HEK293 (cell line): ENCODE data around the gene CYRIA.

Experiments used
- CTCF ChIA-PET: fragments of 350-600 bp; formaldehyde crosslinking; extraction: SDS; loops from one replicate; lab custom pipeline; 2021; ENCODE audit warnings: antibody characterized with exemption; lab: Yijun Ruan, JAX
- POLR2A ChIA-PET: fragments of 300-600 bp; formaldehyde crosslinking; extraction: SDS; loops from one replicate; lab custom pipeline; 2020; ENCODE audit warnings: antibody characterized with exemption, inconsistent platforms; lab: Yijun Ruan, JAX
- H3K27ac ChIP-seq: fragments of 200-500 bp; sonication (Bioruptor generic); 2 replicates; pipeline ENCODE4 v1.5.1; 2014; ENCODE audit warnings: low read depth, low read length, control low read depth, inconsistent platforms; ENCODE audit errors: extremely low read depth
- H3K36me3 ChIP-seq, 2 experiments: fragments of 200-500 bp in 1 of 2; sonication (Bioruptor generic) in 1 of 2; 1 replicate in 1 of 2; 2 replicates in 1 of 2; pipeline ENCODE4 v1.5.1; 2014 to 2017; ENCODE audit warnings: inconsistent platforms in 2 of 2, low read length in 2 of 2; ENCODE audit not compliant: control insufficient read depth in 2 of 2, insufficient read depth in 1 of 2
- H3K4me1 ChIP-seq: fragments of 200-500 bp; sonication (Bioruptor generic); 2 replicates; pipeline ENCODE4 v1.5.1; 2014; ENCODE audit warnings: mild to moderate bottlenecking, low read length, inconsistent platforms; ENCODE audit not compliant: control insufficient read depth, insufficient read depth
- H3K4me3 ChIP-seq: 2 replicates; pipeline ENCODE4 v1.5.1; 2011; ENCODE audit warnings: low read depth, mild to moderate bottlenecking, control low read depth, low read length, moderate library complexity
- H3K9me3 ChIP-seq: fragments of 200-500 bp; sonication (Bioruptor generic); 2 replicates; pipeline ENCODE4 v1.5.1; 2014; ENCODE audit warnings: low read depth, low read length, inconsistent platforms; ENCODE audit not compliant: control insufficient read depth, insufficient read depth
- GLI4 ChIP-seq: fragments of 450-650 bp; formaldehyde crosslinking; IDR thresholded peaks from 2 replicates; pipeline ENCODE4 v1.5.1; 2016; ENCODE audit warnings: missing biosample characterization, missing genetic modification characterization
- GLIS2 ChIP-seq: fragments of 450-650 bp; formaldehyde crosslinking; IDR thresholded peaks from 2 replicates; pipeline ENCODE4 v1.5.1; 2016; ENCODE audit warnings: missing biosample characterization, missing genetic modification characterization
- HOXC10 ChIP-seq: sonication (generic); formaldehyde crosslinking; IDR thresholded peaks from 2 replicates; pipeline ENCODE4 v1.8.1; 2023; ENCODE audit warnings: mild to moderate bottlenecking, missing genetic modification reagents
- OVOL3 ChIP-seq: fragments of 450-650 bp; formaldehyde crosslinking; IDR thresholded peaks from 2 replicates; pipeline ENCODE4 v1.5.1; 2016; ENCODE audit warnings: missing biosample characterization, missing genetic modification characterization
- PRDM1 ChIP-seq: fragments of 450-650 bp; formaldehyde crosslinking; IDR thresholded peaks from 2 replicates; pipeline ENCODE4; 2016; ENCODE audit warnings: missing biosample characterization, missing genetic modification characterization
- TCF7L2 ChIP-seq: IDR thresholded peaks from 2 replicates; pipeline ENCODE4 v1.6.1; 2011; ENCODE audit warnings: low read depth, mild to moderate bottlenecking, inconsistent platforms, low read length, moderate library complexity, borderline replicate concordance
- YY1 ChIP-seq: fragments of 450-650 bp; formaldehyde crosslinking; IDR thresholded peaks from 2 replicates; pipeline ENCODE4 v1.5.1; 2018; ENCODE audit warnings: missing biosample characterization, missing genetic modification characterization
- YY2 ChIP-seq: fragments of 450-650 bp; formaldehyde crosslinking; IDR thresholded peaks from 2 replicates; pipeline ENCODE4 v1.5.1; 2016; ENCODE audit warnings: missing biosample characterization, missing genetic modification characterization
- ZBTB21 ChIP-seq: fragments of 450-650 bp; formaldehyde crosslinking; IDR thresholded peaks from 2 replicates; pipeline ENCODE4 v1.5.1; 2017; ENCODE audit warnings: missing biosample characterization, missing genetic modification characterization
- ZNF112 ChIP-seq: fragments of 450-650 bp; formaldehyde crosslinking; IDR thresholded peaks from 2 replicates; pipeline ENCODE4 v1.5.0; 2017; ENCODE audit warnings: missing biosample characterization, missing genetic modification characterization
- ZNF140 ChIP-seq: fragments of 450-650 bp; formaldehyde crosslinking; IDR thresholded peaks from 2 replicates; pipeline ENCODE4 v1.5.1; 2016; ENCODE audit warnings: missing biosample characterization, missing genetic modification characterization
- ZNF16 ChIP-seq: fragments of 450-650 bp; formaldehyde crosslinking; IDR thresholded peaks from 2 replicates; pipeline ENCODE4 v1.5.1; 2016; ENCODE audit warnings: low read depth, missing biosample characterization, missing genetic modification characterization
- ZNF248 ChIP-seq: fragments of 450-650 bp; formaldehyde crosslinking; IDR thresholded peaks from 2 replicates; pipeline ENCODE4 v1.5.1; 2017; ENCODE audit warnings: missing biosample characterization, missing genetic modification characterization
- ZNF354C ChIP-seq: fragments of 450-650 bp; formaldehyde crosslinking; IDR thresholded peaks from 2 replicates; pipeline ENCODE4 v1.5.1; 2016; ENCODE audit warnings: missing biosample characterization, missing genetic modification characterization, low read depth, borderline replicate concordance
- ZNF391 ChIP-seq: fragments of 450-650 bp; formaldehyde crosslinking; IDR thresholded peaks from 2 replicates; pipeline ENCODE4 v1.5.1; 2016; ENCODE audit warnings: low read depth, missing biosample characterization, missing genetic modification characterization, borderline replicate concordance
- ZNF514 ChIP-seq: fragments of 450-650 bp; formaldehyde crosslinking; IDR thresholded peaks from 2 replicates; pipeline ENCODE4 v1.5.1; 2016; ENCODE audit warnings: missing biosample characterization, missing genetic modification characterization
- ZNF549 ChIP-seq: fragments of 450-650 bp; IDR thresholded peaks from 2 replicates; pipeline ENCODE4 v1.5.1; 2018; ENCODE audit warnings: missing biosample characterization, missing genetic modification characterization, mild to moderate bottlenecking, inconsistent platforms, moderate library complexity
- ZNF600 ChIP-seq: fragments of 450-650 bp; formaldehyde crosslinking; IDR thresholded peaks from 2 replicates; pipeline ENCODE4 v1.5.1; 2016; ENCODE audit warnings: missing biosample characterization, missing genetic modification characterization
- ZNF621 ChIP-seq: fragments of 450-650 bp; formaldehyde crosslinking; IDR thresholded peaks from 2 replicates; pipeline ENCODE4 v1.5.1; 2017; ENCODE audit warnings: missing biosample characterization, missing genetic modification characterization
- TF ChIP-seq, protein P1 (sequence below): fragments of 450-650 bp; formaldehyde crosslinking; IDR thresholded peaks from 2 replicates; pipeline ENCODE4 v1.5.1; 2016; ENCODE audit warnings: missing biosample characterization, missing genetic modification characterization, borderline replicate concordance
- TF ChIP-seq, protein P2 (sequence below): fragments of 450-650 bp; formaldehyde crosslinking; IDR thresholded peaks from 2 replicates; pipeline ENCODE4 v1.5.1; 2017; ENCODE audit warnings: missing biosample characterization, mild to moderate bottlenecking, missing genetic modification characterization, moderate library complexity
- TF ChIP-seq, protein P3 (sequence below): fragments of 450-650 bp; formaldehyde crosslinking; IDR thresholded peaks from 2 replicates; pipeline ENCODE4 v1.5.1; 2016; ENCODE audit warnings: missing biosample characterization, missing genetic modification characterization
- TF ChIP-seq, protein P4 (sequence below): fragments of 450-650 bp; formaldehyde crosslinking; optimal IDR thresholded peaks from 2 replicates; pipeline ENCODE3; 2016; ENCODE audit warnings: missing biosample characterization, mild to moderate bottlenecking, missing genetic modification characterization
- TF ChIP-seq, protein P5 (sequence below): fragments of 450-650 bp; formaldehyde crosslinking; IDR thresholded peaks from 2 replicates; pipeline ENCODE4 v1.5.1; 2016; ENCODE audit warnings: missing biosample characterization, missing genetic modification characterization

CYRIA gene

DNA sequence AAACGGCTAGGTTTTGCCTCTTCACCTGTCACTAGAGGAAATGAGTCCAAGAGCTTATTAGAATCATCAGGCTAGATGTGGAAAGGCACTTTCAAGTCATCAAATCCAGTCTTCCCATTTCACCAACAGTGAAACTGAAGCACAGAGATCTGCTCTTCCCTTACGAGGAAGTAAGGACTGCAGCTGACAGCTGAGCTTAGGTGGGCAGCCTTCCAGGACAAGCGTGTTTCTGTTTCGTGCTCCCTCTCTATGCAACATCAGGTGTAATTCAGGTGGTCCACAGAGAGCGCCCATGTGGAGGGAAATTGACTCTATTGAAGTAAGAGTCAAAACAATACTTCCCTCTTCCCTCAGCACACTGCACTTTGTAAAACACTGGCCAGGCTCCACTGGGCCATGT is 5.5 kb downstream of the CYRIA start (continued):
- TF ChIP-seq, protein P1, sequence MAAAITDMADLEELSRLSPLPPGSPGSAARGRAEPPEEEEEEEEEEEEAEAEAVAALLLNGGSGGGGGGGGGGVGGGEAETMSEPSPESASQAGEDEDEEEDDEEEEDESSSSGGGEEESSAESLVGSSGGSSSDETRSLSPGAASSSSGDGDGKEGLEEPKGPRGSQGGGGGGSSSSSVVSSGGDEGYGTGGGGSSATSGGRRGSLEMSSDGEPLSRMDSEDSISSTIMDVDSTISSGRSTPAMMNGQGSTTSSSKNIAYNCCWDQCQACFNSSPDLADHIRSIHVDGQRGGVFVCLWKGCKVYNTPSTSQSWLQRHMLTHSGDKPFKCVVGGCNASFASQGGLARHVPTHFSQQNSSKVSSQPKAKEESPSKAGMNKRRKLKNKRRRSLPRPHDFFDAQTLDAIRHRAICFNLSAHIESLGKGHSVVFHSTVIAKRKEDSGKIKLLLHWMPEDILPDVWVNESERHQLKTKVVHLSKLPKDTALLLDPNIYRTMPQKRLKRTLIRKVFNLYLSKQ (tag by site-specific recombination), result no peak
- TF ChIP-seq, protein P2, sequence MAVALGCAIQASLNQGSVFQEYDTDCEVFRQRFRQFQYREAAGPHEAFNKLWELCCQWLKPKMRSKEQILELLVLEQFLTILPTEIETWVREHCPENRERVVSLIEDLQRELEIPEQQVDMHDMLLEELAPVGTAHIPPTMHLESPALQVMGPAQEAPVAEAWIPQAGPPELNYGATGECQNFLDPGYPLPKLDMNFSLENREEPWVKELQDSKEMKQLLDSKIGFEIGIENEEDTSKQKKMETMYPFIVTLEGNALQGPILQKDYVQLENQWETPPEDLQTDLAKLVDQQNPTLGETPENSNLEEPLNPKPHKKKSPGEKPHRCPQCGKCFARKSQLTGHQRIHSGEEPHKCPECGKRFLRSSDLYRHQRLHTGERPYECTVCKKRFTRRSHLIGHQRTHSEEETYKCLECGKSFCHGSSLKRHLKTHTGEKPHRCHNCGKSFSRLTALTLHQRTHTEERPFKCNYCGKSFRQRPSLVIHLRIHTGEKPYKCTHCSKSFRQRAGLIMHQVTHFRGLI, result no peak
- TF ChIP-seq ZNF391 (tag by site-specific recombination) (no peak), ZNF248 (tag by site-specific recombination) (no peak), ZNF600 (tag by site-specific recombination) (no peak), ZNF621 (tag by site-specific recombination) (no peak), YY2 (no peak), PRDM1 (tag by site-specific recombination) (no peak), ZNF354C (no peak), TCF7L2 (no peak)

DNA sequence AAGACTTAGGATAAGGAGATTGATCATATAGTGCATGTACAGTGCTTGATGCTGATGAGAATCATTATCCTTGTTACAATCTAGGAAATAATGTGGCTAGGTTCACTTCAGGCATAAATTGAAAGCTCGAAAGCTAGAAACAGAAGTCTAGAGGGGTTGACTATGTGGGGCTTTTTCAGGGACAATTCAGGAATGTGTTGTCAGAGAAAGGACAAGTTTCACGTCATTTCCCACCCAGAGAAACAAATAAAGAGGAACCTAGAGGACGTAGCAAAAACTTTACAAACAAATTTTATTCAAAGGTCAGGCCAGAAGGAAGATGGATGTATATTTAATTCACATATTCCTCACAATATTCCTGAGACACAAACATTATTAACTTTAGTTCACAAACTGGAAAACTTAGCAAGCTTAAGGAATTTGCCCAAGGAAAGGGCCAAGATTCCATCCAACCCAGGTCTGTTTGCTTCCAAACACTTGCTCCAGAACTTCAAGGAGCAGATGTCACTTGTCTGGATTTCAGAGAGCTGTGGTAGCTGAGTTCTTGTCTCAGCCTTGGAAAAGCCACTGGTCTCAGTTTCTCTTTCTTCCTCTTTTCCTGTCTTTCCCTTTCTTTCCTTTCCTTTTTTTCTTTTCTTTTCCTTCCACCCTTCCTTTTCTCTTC is 7.4 kb downstream of the CYRIA start:
- no peak for TF ChIP-seq HOXC10 (CRISPR knock-in tag)
- no peak for TF ChIP-seq GLIS2 (tag by site-specific recombination)
- no peak for TF ChIP-seq ZNF112 (tag by site-specific recombination)
- no peak for TF ChIP-seq ZNF16 (tag by site-specific recombination)
- TF ChIP-seq, protein P3, sequence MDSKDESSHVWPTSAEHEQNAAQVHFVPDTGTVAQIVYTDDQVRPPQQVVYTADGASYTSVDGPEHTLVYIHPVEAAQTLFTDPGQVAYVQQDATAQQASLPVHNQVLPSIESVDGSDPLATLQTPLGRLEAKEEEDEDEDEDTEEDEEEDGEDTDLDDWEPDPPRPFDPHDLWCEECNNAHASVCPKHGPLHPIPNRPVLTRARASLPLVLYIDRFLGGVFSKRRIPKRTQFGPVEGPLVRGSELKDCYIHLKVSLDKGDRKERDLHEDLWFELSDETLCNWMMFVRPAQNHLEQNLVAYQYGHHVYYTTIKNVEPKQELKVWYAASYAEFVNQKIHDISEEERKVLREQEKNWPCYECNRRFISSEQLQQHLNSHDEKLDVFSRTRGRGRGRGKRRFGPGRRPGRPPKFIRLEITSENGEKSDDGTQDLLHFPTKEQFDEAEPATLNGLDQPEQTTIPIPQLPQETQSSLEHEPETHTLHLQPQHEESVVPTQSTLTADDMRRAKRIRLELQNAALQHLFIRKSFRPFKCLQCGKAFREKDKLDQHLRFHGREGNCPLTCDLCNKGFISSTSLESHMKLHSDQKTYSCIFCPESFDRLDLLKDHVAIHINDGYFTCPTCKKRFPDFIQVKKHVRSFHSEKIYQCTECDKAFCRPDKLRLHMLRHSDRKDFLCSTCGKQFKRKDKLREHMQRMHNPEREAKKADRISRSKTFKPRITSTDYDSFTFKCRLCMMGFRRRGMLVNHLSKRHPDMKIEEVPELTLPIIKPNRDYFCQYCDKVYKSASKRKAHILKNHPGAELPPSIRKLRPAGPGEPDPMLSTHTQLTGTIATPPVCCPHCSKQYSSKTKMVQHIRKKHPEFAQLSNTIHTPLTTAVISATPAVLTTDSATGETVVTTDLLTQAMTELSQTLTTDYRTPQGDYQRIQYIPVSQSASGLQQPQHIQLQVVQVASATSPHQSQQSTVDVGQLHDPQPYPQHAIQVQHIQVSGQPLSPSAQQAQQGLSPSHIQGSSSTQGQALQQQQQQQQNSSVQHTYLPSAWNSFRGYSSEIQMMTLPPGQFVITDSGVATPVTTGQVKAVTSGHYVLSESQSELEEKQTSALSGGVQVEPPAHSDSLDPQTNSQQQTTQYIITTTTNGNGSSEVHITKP, result no peak
- no peak for TF ChIP-seq ZNF140 (tag by site-specific recombination)
- H3K4me3 ChIP-seq, result no peak overlapping the region
- no peaks in the 10 kb centered on the region for H3K9me3 ChIP-seq
- H3K36me3 ChIP-seq, result no peaks in the 10 kb centered on the region
- no peaks in the 10 kb centered on the region for H3K4me1 ChIP-seq
- POLR2A ChIA-PET, result interaction anchor here (0.6 kb wide), 1 partner anchor 668 kb away, joined by 4 read pairs; no protein-coding TSS in a partner anchor
- CTCF ChIA-PET, result interaction anchor here (1.6 kb wide), 1 partner anchor 98 kb away, joined by 6 read pairs; no protein-coding TSS in a partner anchor
- H3K27ac ChIP-seq, result no peak overlapping the region

DNA sequence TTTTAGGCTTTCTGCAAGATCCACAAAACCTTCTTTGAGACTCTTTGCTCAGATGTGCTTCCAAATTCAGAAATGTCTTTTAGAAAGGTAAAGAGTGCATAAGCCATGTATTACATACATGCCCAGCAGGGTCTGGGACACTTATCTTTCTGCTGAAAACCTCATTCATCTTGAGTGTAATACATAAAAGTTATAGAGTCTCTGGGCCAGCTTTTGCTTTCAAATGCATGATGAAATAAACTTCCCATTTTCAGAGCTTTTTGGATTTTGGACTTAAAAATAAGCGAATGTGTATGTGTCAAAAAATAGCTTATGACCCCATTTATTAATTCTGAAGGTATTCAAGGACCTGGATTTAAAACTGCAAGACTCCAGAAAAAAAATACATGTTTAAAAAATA is 8.0 kb downstream of the CYRIA start:
- H3K4me1 ChIP-seq, result no peaks in the 10 kb centered on the region
- CTCF ChIA-PET, result interaction anchor here (1.6 kb wide), 1 partner anchor 99 kb away, joined by 6 read pairs; no protein-coding TSS in a partner anchor
- no peaks in the 10 kb centered on the region for H3K36me3 ChIP-seq
- no peaks in the 10 kb centered on the region for H3K9me3 ChIP-seq
- TF ChIP-seq ZNF549 (tag by site-specific recombination) (no peak), ZBTB21 (tag by site-specific recombination) (no peak), YY1 (tag by site-specific recombination) (no peak), GLI4 (no peak), ZNF514 (no peak), OVOL3 (tag by site-specific recombination) (no peak)
- TF ChIP-seq, protein P4, sequence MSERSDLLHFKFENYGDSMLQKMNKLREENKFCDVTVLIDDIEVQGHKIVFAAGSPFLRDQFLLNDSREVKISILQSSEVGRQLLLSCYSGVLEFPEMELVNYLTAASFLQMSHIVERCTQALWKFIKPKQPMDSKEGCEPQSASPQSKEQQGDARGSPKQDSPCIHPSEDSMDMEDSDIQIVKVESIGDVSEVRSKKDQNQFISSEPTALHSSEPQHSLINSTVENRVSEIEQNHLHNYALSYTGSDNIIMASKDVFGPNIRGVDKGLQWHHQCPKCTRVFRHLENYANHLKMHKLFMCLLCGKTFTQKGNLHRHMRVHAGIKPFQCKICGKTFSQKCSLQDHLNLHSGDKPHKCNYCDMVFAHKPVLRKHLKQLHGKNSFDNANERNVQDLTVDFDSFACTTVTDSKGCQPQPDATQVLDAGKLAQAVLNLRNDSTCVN (tag by site-specific recombination), result no peak
- TF ChIP-seq, protein P5, sequence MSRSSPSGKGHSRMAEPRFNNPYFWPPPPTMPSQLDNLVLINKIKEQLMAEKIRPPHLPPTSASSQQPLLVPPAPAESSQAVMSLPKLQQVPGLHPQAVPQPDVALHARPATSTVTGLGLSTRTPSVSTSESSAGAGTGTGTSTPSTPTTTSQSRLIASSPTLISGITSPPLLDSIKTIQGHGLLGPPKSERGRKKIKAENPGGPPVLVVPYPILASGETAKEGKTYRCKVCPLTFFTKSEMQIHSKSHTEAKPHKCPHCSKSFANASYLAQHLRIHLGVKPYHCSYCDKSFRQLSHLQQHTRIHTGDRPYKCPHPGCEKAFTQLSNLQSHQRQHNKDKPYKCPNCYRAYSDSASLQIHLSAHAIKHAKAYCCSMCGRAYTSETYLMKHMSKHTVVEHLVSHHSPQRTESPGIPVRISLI (tag by site-specific recombination), result no peak
- POLR2A ChIA-PET, result no interaction called here
- no peak overlapping the region for H3K4me3 ChIP-seq
- H3K27ac ChIP-seq, result no peak overlapping the region
